ENCODE measurements around the gene LRP1B.

LRP1B gene

GRCh38 chr2:140601801-140602200 lies 1529.0 kb downstream of the LRP1B start:
- no peaks in the 10 kb centered on the region for H3K27me3 ChIP-seq (ENCODE audit: insufficient read depth, low read depth)
- H3K4me2 ChIP-seq = no peak overlapping the region
- H4K20me1 ChIP-seq (ENCODE audit: insufficient read depth) = no peaks in the 10 kb centered on the region
- TF ChIP-seq CTCF (conservative IDR thresholded peaks at IDR 0.05; ENCODE audit: low read depth, low read length) = no peak
- H3K36me3 ChIP-seq (ENCODE audit: insufficient read depth) = no peaks in the 10 kb centered on the region
- H3K79me2 ChIP-seq (ENCODE audit: insufficient read depth, low read depth) = no peaks in the 10 kb centered on the region
- H2AFZ ChIP-seq (ENCODE audit: low read depth) = no peak overlapping the region
- no peak overlapping the region for H3K27ac ChIP-seq
- H3K4me3 ChIP-seq (IDR thresholded peaks at IDR 0.05; ENCODE audit: insufficient read depth, low read depth, low read length) = no peak overlapping the region
- no peaks in the 10 kb centered on the region for H3K4me1 ChIP-seq (ENCODE audit: low read depth, poor library complexity, severe bottlenecking)
- no peak overlapping the region for H3K9ac ChIP-seq

- Histone ChIP-seq H3K4me1 (ENCODE audit: low read depth, poor library complexity, severe bottlenecking) (no peaks in the 10 kb centered on the region), H4K20me1 (ENCODE audit: insufficient read depth) (no peaks in the 10 kb centered on the region), H3K27me3 (ENCODE audit: insufficient read depth, low read depth) (no peaks in the 10 kb centered on the region), H3K27ac (no peak overlapping the region), H3K9ac (no peak overlapping the region), H3K4me3 (IDR thresholded peaks at IDR 0.05; ENCODE audit: insufficient read depth, low read depth, low read length) (no peak overlapping the region), H2AFZ (ENCODE audit: low read depth) (no peak overlapping the region), H3K4me2 (no peak overlapping the region), H3K79me2 (ENCODE audit: insufficient read depth, low read depth) (no peaks in the 10 kb centered on the region), H3K36me3 (ENCODE audit: insufficient read depth) (no peaks in the 10 kb centered on the region)
- TF ChIP-seq CTCF (conservative IDR thresholded peaks at IDR 0.05; ENCODE audit: low read depth, low read length) = no peak
These were observed 1529.5 kb downstream of the LRP1B start for GRCh38 chr2:140601342-140601741.

GRCh38 chr2:140600116-140600515 lies 1530.7 kb downstream of the LRP1B start:
- no peak overlapping the region for H3K27ac ChIP-seq
- no peak overlapping the region for H3K4me3 ChIP-seq (IDR thresholded peaks at IDR 0.05; ENCODE audit: insufficient read depth, low read depth, low read length)
- H3K9ac ChIP-seq = no peak overlapping the region
- no peaks in the 10 kb centered on the region for H3K4me1 ChIP-seq (ENCODE audit: low read depth, poor library complexity, severe bottlenecking)
- TF ChIP-seq CTCF (conservative IDR thresholded peaks at IDR 0.05; ENCODE audit: low read depth, low read length) = no peak
- no peak overlapping the region for H2AFZ ChIP-seq (ENCODE audit: low read depth)
- no peaks in the 10 kb centered on the region for H4K20me1 ChIP-seq (ENCODE audit: insufficient read depth)
- no peaks in the 10 kb centered on the region for H3K27me3 ChIP-seq (ENCODE audit: insufficient read depth, low read depth)
- H3K36me3 ChIP-seq (ENCODE audit: insufficient read depth) = no peaks in the 10 kb centered on the region
- no peaks in the 10 kb centered on the region for H3K79me2 ChIP-seq (ENCODE audit: insufficient read depth, low read depth)
- no peak overlapping the region for H3K4me2 ChIP-seq

GRCh38 chr2:140597836-140598235 lies 1533.0 kb downstream of the LRP1B start:
- no peaks in the 10 kb centered on the region for H3K36me3 ChIP-seq (ENCODE audit: insufficient read depth)
- H2AFZ ChIP-seq (ENCODE audit: low read depth) = no peak overlapping the region
- no peak overlapping the region for H3K9ac ChIP-seq
- no peak for TF ChIP-seq CTCF (conservative IDR thresholded peaks at IDR 0.05; ENCODE audit: low read depth, low read length)
- no peak overlapping the region for H3K4me2 ChIP-seq
- H3K27me3 ChIP-seq (ENCODE audit: insufficient read depth, low read depth) = no peaks in the 10 kb centered on the region
- no peaks in the 10 kb centered on the region for H3K4me1 ChIP-seq (ENCODE audit: low read depth, poor library complexity, severe bottlenecking)
- H3K27ac ChIP-seq = no peak overlapping the region
- no peak overlapping the region for H3K4me3 ChIP-seq (IDR thresholded peaks at IDR 0.05; ENCODE audit: insufficient read depth, low read depth, low read length)
- H3K79me2 ChIP-seq (ENCODE audit: insufficient read depth, low read depth) = no peaks in the 10 kb centered on the region
- H4K20me1 ChIP-seq (ENCODE audit: insufficient read depth) = no peaks in the 10 kb centered on the region

All from KMS-11 (cell line).